ENCODE measurements around the gene STIM1. TPM values are rescaled to one million over a fixed set of nuclear protein-coding genes. Genes with fewer than 3 reads are reported as not detected.
A peak's percentile ranks its signal among the peaks of the same experiment; 100 is the strongest.

Gene STIM1
- total RNA-seq, 1 donor from 2014 or later = 60.7 TPM

DNA sequence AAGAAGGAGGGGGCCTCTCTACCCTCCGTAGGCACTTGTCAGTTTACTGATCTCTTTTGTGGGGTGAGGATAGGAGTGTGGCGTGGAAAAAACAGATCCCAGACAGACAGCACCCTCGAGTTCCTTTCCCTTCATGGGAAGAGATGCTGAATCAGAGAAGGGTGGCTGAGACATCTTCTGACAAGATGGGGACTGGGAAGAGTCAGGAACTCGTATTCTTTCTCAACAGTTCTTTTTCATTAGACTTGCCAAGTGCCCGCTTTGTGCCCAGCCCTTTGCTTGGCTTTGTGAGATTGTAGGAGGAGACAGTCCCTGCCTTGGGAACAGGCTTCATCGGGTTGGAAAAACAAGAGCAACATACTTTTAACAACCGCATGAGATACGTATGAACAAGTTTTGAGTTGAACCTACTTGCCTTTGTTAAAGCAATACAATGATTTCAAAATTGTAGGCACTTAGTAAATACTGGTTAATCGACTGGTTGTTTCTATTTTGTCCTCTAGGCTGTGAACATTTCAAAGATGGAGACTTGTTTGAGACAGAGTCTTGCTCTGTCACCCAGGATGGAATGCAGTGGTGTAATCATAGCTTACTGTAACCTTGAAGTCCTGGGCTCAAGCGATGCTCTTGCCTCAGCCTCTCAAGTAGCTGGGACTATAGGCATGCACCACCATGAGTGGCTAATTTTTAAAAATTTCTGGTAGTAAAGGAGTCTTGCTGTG is 240.2 kb downstream of the STIM1 start:
- intact Hi-C loops (cut with DNase I) = no loop called here
- TF ChIP-seq, protein P1, sequence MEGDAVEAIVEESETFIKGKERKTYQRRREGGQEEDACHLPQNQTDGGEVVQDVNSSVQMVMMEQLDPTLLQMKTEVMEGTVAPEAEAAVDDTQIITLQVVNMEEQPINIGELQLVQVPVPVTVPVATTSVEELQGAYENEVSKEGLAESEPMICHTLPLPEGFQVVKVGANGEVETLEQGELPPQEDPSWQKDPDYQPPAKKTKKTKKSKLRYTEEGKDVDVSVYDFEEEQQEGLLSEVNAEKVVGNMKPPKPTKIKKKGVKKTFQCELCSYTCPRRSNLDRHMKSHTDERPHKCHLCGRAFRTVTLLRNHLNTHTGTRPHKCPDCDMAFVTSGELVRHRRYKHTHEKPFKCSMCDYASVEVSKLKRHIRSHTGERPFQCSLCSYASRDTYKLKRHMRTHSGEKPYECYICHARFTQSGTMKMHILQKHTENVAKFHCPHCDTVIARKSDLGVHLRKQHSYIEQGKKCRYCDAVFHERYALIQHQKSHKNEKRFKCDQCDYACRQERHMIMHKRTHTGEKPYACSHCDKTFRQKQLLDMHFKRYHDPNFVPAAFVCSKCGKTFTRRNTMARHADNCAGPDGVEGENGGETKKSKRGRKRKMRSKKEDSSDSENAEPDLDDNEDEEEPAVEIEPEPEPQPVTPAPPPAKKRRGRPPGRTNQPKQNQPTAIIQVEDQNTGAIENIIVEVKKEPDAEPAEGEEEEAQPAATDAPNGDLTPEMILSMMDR (IDR thresholded peaks at IDR 0.05) = no peak
- H3K36me3 ChIP-seq = peaks cover 7% of the 10 kb centered on the region
- H3K27me3 ChIP-seq = no peaks in the 10 kb centered on the region
- ATAC-seq (no peak), DNase-seq (no peak)
- H3K4me3 ChIP-seq = peak overlapping the region; percentile 81
- H3K9me3 ChIP-seq = no peaks in the 10 kb centered on the region
- H3K4me1 ChIP-seq = peaks cover 5% of the 10 kb centered on the region
- peak overlapping the region; percentile 95 for H3K27ac ChIP-seq

GRCh38 chr11:4098026-4098621 is 242.7 kb downstream of the STIM1 start:
- H3K9me3 ChIP-seq = no peaks in the 10 kb centered on the region
- peaks cover 5% of the 10 kb centered on the region for H3K4me1 ChIP-seq
- no peak overlapping the region for H3K4me3 ChIP-seq
- ATAC-seq (no peak), DNase-seq (no peak)
- TF ChIP-seq, protein P1 (IDR thresholded peaks at IDR 0.05) = no peak
- H3K27ac ChIP-seq = no peak overlapping the region
- H3K27me3 ChIP-seq = no peaks in the 10 kb centered on the region
- peaks cover 6% of the 10 kb centered on the region for H3K36me3 ChIP-seq
- intact Hi-C loops (cut with DNase I) = no loop called here

GRCh38 chr11:4102711-4103110 is 247.2 kb downstream of the STIM1 start:
- H3K27ac ChIP-seq = no peak overlapping the region
- no peak overlapping the region for H3K4me3 ChIP-seq
- H3K4me1 ChIP-seq = no peaks in the 10 kb centered on the region
- TF ChIP-seq, protein P1 (IDR thresholded peaks at IDR 0.05) = no peak
- ATAC-seq (no peak), DNase-seq (no peak)
- intact Hi-C loops (cut with DNase I) = no loop called here
- H3K9me3 ChIP-seq = no peaks in the 10 kb centered on the region
- no peaks in the 10 kb centered on the region for H3K27me3 ChIP-seq
- peaks cover 44% of the 10 kb centered on the region for H3K36me3 ChIP-seq

GRCh38 chr11:4103269-4103668 is 247.8 kb downstream of the STIM1 start:
- TF ChIP-seq, protein P1 (IDR thresholded peaks at IDR 0.05) = no peak
- H3K4me1 ChIP-seq = no peaks in the 10 kb centered on the region
- H3K27ac ChIP-seq = no peak overlapping the region
- intact Hi-C loops (cut with DNase I) = no loop called here
- no peaks in the 10 kb centered on the region for H3K9me3 ChIP-seq
- ATAC-seq (no peak), DNase-seq (no peak)
- no peak overlapping the region for H3K4me3 ChIP-seq
- H3K36me3 ChIP-seq = peaks cover 49% of the 10 kb centered on the region
- H3K27me3 ChIP-seq = no peaks in the 10 kb centered on the region

GRCh38 chr11:4105916-4106315 is 250.5 kb downstream of the STIM1 start:
- Histone ChIP-seq H3K27me3 (no peaks in the 10 kb centered on the region), H3K4me3 (no peak overlapping the region), H3K36me3 (peaks cover 74% of the 10 kb centered on the region), H3K4me1 (no peaks in the 10 kb centered on the region), H3K27ac (no peak overlapping the region), H3K9me3 (no peaks in the 10 kb centered on the region)
- DNase-seq (no peak), ATAC-seq (no peak)
- intact Hi-C loops (cut with DNase I) = no loop called here
- TF ChIP-seq, protein P1 (IDR thresholded peaks at IDR 0.05) = no peak
